SK-N-MC (cell line): ENCODE results near the gene ANKRD60.

Source experiments
- EZH2 ChIP-seq: fragments of 200-600 bp; sonication (generic); IDR thresholded peaks from one replicate; pipeline ENCODE4 v1.6.1; 2017; ENCODE audit warnings: antibody characterized with exemption
- FOXP2 ChIP-seq: optimal IDR thresholded peaks from 2 replicates; pipeline ENCODE3; 2011; ENCODE audit warnings: mild to moderate bottlenecking, moderate library complexity; ENCODE audit not compliant: insufficient read depth; ENCODE audit errors: extremely low read length, control extremely low read depth

DNA sequence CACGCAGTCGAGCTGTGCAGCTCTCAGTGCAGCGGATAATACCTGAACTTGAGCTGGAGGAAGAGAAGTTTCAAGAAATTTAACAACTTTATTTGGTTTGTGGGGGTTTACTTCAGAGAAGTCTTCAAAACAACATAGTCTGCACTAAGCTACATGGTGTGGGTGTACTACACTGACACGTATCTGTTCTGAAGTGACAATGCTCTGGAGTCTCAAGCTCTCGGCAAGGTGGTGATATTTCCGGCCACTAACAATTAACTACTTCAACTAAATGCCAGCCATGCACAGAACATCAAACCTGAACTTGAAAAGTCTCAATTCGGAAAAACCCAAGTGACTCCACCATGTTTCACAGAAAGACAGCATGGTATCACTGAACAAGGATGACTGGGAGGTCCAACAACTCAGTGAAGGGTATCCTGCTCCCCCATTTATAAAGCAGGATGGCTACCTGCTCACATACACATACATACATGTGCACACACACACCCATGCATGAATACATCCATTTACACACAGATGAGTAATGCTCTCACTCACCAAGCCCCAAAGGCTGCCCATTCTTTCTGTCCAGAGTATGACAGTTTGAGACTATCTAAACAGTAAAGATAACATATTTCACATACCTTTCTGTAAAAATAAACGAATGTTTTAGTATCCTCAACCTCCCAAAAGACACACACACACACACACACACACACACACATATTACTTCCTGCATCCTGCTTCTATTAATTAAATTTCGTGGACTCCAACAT is 15.4 kb upstream of the ANKRD60 start:
- TF ChIP-seq FOXP2 (no peak), EZH2 (no peak)
